ENCODE measurements around the gene TNFAIP3.
"Not testable (repeated sequence)": the region's sequence is repeated elsewhere in the genome, so short reads cannot be mapped to it uniquely, and the experiment has no call there.

The TNFAIP3 gene

GRCh38 chr6:137890983-137891537 lies 24.0 kb downstream of the TNFAIP3 start:
- Mint-ChIP-seq H3K27ac (no peak overlapping the region), H3K9me3 (peaks cover 18% of the 10 kb centered on the region), H3K36me3 (peaks cover 40% of the 10 kb centered on the region), H3K27me3 (no peaks in the 10 kb centered on the region), H3K4me3 (no peak overlapping the region), H3K4me1 (peaks cover 11% of the 10 kb centered on the region)
- ATAC-seq = no peak

DNA sequence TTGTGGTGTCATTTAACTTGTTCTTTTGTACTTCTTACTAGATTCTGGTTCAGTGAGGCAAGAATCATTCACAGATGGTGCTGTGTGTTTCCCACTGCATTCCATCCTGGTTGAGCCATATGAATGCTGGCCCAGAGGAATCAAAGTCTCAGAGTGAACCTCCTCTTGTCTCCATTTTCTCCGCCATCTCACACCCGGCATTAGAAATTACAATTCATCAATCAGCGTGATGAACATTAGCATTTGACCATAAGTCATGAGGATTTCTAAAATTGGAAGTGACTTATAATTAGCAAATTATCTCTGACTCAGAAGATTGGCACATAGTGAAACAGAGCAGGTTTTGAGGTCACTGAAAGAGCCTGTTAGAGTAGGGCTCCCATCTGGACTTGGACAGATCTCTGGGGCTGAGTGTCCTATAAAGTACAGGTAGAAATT lies 25.2 kb downstream of the TNFAIP3 start:
- Mint-ChIP-seq H3K4me1 (peaks cover 9% of the 10 kb centered on the region), H3K9me3 (peaks cover 16% of the 10 kb centered on the region), H3K27me3 (no peaks in the 10 kb centered on the region), H3K27ac (no peak overlapping the region), H3K4me3 (no peak overlapping the region), H3K36me3 (peaks cover 28% of the 10 kb centered on the region)
- no peak for ATAC-seq

GRCh38 chr6:137893181-137893580 lies 26.1 kb downstream of the TNFAIP3 start:
- H3K4me1 Mint-ChIP-seq = peaks cover 6% of the 10 kb centered on the region
- ATAC-seq = no peak

DNA sequence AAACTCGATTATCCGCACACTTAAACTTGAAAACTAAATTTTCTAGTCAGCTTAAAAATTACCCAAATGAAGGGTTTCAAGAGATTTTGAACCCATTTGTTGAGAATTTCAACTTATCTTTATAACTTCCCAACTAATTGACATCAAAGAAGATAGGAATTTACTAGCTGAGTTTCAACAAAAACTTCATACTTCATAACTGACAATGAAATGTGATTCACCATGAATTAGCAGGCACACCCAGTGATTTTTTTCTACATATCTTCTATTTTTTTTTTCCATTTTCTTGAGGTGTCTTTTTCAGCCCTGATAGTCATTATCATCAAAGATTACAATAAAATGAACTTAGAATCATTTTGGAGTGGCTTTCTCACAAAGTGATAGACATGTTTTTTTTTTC lies 26.7 kb downstream of the TNFAIP3 start:
- no peak overlapping the region for H3K27ac Mint-ChIP-seq
- no peak overlapping the region for H3K4me3 Mint-ChIP-seq
- H3K4me1 Mint-ChIP-seq = peaks cover 1% of the 10 kb centered on the region
- H3K27me3 Mint-ChIP-seq = no peaks in the 10 kb centered on the region
- H3K36me3 Mint-ChIP-seq = peaks cover 16% of the 10 kb centered on the region
- no peak for ATAC-seq
- H3K9me3 Mint-ChIP-seq = peaks cover 7% of the 10 kb centered on the region

More at GRCh38 chr6:137893181-137893580, 26.1 kb downstream of the TNFAIP3 start:
- H3K4me3 Mint-ChIP-seq = no peak overlapping the region
- H3K9me3 Mint-ChIP-seq = peaks cover 12% of the 10 kb centered on the region
- peaks cover 21% of the 10 kb centered on the region for H3K36me3 Mint-ChIP-seq
- no peaks in the 10 kb centered on the region for H3K27me3 Mint-ChIP-seq
- no peak overlapping the region for H3K27ac Mint-ChIP-seq

DNA sequence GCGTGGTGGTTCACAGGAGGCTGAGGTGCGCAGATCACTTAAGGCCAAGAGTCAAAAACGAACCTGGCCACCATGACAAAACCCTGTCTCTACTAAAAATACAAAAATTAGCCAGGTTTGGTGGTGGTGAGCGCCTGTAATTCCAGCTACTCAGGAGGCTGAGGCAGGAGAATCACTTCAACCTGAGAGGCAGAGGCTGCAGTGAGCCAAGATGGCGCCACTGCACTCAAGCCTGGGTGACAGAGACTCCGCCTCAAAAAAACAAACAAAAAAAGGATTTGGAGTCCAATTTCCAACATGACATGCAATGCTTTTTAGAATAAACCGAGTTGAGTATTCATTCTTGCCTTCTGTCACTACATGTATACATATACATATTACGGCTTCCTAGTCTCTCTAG lies 27.3 kb downstream of the TNFAIP3 start:
- not testable (repeated sequence) for H3K9me3 Mint-ChIP-seq, ATAC-seq, H3K4me1 Mint-ChIP-seq, H3K4me3 Mint-ChIP-seq, H3K27me3 Mint-ChIP-seq, H3K27ac Mint-ChIP-seq, H3K36me3 Mint-ChIP-seq

GRCh38 chr6:137894779-137895385 lies 27.8 kb downstream of the TNFAIP3 start:
- Mint-ChIP-seq H3K9me3 (peaks cover 5% of the 10 kb centered on the region), H3K27ac (no peak overlapping the region), H3K4me1 (no peaks in the 10 kb centered on the region), H3K27me3 (no peaks in the 10 kb centered on the region), H3K36me3 (peaks cover 4% of the 10 kb centered on the region), H3K4me3 (no peak overlapping the region)
- ATAC-seq = no peak

- ATAC-seq = no peak
- Mint-ChIP-seq H3K27me3 (no peaks in the 10 kb centered on the region), H3K36me3 (no peaks in the 10 kb centered on the region), H3K4me1 (no peaks in the 10 kb centered on the region), H3K4me3 (no peak overlapping the region), H3K9me3 (peaks cover 2% of the 10 kb centered on the region), H3K27ac (no peak overlapping the region)
Measured at GRCh38 chr6:137896647-137897046, 29.6 kb downstream of the TNFAIP3 start.

- ATAC-seq = no peak
- Mint-ChIP-seq H3K4me1 (peaks cover 23% of the 10 kb centered on the region), H3K27ac (no peak overlapping the region), H3K4me3 (no peak overlapping the region), H3K36me3 (no peaks in the 10 kb centered on the region), H3K27me3 (no peaks in the 10 kb centered on the region), H3K9me3 (no peaks in the 10 kb centered on the region)
Measured at GRCh38 chr6:137900815-137901214, 33.8 kb downstream of the TNFAIP3 start.

DNA sequence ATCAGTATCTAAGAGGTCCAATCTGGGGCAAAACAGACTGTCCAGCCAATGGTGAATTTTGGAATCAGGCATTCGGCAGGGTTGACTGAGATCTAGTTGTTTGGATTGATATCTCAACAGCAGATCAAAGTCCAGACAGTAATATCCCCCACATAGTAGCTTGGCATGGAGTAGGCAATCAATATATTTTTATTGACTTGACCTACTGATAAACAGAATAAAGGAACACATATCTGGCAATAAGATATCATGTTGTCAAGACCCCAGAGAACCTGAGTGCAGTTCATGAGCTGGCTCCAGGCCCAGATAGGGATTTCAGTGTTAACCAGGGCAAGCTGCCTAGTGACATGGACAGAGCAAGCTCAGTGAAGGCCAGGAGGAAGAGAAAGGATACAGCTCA lies 34.4 kb downstream of the TNFAIP3 start:
- no peak for ATAC-seq
- Mint-ChIP-seq H3K4me1 (peaks cover 26% of the 10 kb centered on the region), H3K4me3 (no peak overlapping the region), H3K36me3 (no peaks in the 10 kb centered on the region), H3K9me3 (no peaks in the 10 kb centered on the region), H3K27ac (no peak overlapping the region), H3K27me3 (no peaks in the 10 kb centered on the region)

- no peak overlapping the region for H3K4me3 Mint-ChIP-seq
- no peak for ATAC-seq
- no peaks in the 10 kb centered on the region for H3K27me3 Mint-ChIP-seq
- H3K9me3 Mint-ChIP-seq = no peaks in the 10 kb centered on the region
- H3K36me3 Mint-ChIP-seq = no peaks in the 10 kb centered on the region
- peaks cover 29% of the 10 kb centered on the region for H3K4me1 Mint-ChIP-seq
- no peak overlapping the region for H3K27ac Mint-ChIP-seq
Measured at GRCh38 chr6:137902699-137903098, 35.6 kb downstream of the TNFAIP3 start.

- Mint-ChIP-seq H3K36me3 (no peaks in the 10 kb centered on the region), H3K27ac (peak overlapping the region; percentile 87), H3K9me3 (no peaks in the 10 kb centered on the region), H3K27me3 (no peaks in the 10 kb centered on the region), H3K4me1 (peaks cover 33% of the 10 kb centered on the region), H3K4me3 (no peak overlapping the region)
- no peak for ATAC-seq
Measured at GRCh38 chr6:137903274-137903932, 36.3 kb downstream of the TNFAIP3 start.

DNA sequence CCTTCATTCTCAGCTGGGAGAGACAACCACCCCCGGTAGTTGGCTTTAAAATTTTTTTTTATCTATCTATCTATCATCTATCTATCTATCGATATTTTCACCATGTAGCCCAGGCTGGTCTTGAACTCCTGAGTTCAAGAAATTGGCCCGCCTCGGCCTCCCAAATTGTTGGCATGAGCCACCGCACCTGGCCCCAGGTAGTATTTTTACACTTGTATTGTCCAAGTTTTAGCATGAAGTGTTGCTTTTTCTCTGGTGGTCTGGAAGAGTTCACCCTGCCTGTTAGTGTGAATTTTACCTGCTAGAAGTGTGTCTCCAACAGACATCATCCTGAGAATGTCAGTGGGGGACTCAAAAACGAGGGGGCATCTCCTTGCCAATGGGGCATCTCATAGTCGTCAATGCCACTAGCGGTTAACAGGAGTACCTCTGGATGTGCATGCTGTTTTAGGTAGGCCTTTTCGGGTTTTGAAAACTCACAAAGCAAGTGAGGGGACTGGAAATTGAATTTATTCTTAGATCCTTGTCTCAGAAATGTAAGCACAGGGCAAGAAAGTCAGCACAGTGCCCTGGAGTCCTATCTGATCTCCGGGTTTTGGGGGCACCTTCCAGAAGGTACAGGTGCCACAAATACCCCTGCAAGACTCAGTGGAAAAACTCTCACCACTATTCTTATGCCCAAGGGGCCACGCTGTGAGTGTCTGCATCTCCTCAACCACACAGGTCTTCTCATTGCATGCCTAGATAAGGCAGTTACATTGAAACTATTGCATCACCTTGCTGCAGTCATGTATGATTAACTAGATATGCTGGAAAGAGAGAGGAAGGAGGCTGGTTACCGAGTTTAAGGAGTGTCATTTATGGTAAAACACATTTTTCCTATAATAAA lies 37.1 kb downstream of the TNFAIP3 start:
- peak overlapping the region; percentile 51 for H3K4me3 Mint-ChIP-seq
- no peaks in the 10 kb centered on the region for H3K36me3 Mint-ChIP-seq
- no peaks in the 10 kb centered on the region for H3K27me3 Mint-ChIP-seq
- peak; percentile 86 for ATAC-seq
- H3K9me3 Mint-ChIP-seq = no peaks in the 10 kb centered on the region
- peak overlapping the region; percentile 87 for H3K27ac Mint-ChIP-seq
- peaks cover 40% of the 10 kb centered on the region for H3K4me1 Mint-ChIP-seq

DNA sequence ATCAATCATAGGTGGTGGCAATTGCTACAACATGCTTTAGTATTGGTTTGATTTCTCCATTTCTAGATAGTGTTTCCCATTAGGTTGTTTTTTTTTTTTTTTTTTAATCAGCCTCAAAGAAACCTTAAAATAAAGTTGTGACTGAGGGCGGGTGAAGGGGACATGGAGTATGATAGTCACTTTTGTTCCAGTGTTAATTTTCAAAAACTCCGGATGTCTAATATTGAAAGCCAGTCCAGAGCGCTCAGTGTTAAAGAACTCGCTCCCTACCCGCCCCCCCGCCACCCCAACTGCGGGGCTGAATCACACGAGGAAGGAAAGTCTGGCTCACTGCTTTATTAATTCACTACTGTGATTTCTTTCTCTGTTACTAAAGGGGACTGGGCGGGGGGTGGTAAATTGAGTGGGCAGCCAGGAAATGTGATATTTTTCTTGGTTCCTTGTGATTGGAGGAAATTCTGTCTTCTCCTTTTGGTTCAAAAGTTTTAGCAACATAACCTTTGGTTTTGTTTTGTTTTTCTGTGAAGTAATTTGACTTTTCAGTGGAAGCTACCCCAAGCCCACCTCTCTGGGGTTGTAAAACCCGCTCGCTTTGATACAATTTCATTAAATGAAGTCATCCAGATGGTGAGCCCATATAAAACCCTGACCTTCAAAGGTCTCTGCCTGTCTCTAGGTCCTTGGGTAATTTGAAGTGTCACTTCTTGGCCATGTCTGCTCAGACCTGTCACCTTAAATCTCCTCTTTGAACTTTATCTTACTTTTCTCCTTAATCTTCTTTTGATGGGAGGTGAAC lies 38.0 kb downstream of the TNFAIP3 start:
- Mint-ChIP-seq H3K4me1 (peaks cover 49% of the 10 kb centered on the region), H3K9me3 (peaks cover 3% of the 10 kb centered on the region), H3K27ac (peak overlapping the region; percentile 87), H3K27me3 (no peaks in the 10 kb centered on the region), H3K4me3 (peak overlapping the region; percentile 65), H3K36me3 (no peaks in the 10 kb centered on the region)
- ATAC-seq = peak; percentile 84

DNA sequence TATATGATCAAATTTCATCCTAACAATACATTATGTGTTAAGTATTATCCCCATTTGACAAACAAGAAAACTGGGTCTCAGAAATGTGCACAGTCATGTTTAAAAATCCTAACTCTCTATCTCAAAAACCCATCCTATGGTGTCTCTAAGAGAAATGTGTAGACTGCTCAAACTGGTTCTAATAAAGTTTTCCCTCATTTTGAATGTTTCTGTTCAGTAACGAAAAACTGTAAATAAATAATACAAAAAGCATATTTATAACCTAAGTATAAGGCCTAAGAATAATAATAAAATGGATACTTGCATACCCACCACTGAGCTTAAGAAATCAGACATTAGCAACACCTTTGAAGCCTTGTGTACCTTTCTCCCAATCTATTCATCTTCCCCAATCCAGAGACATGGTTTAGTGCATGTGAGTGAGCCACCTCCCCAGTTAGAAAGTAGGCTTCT lies 39.0 kb downstream of the TNFAIP3 start:
- Mint-ChIP-seq H3K4me3 (no peak overlapping the region), H3K4me1 (peaks cover 59% of the 10 kb centered on the region), H3K27ac (peak overlapping the region; percentile 40), H3K36me3 (no peaks in the 10 kb centered on the region), H3K9me3 (peaks cover 3% of the 10 kb centered on the region), H3K27me3 (no peaks in the 10 kb centered on the region)
- ATAC-seq = no peak

Measured in stimulated activated memory B cell treated with anti-CD40 and anti-IgM and Interleukin-4, amounts not matched to agents 10 μg/mL and 1 μg/mL and 100 μg/mL, for 72 hours (primary cell).